ENCODE measurements around the gene OR6V1.
"Not testable (repeated sequence)": the region's sequence is repeated elsewhere in the genome, so short reads cannot be mapped to it uniquely, and the experiment has no call there.

OR6V1 gene

DNA sequence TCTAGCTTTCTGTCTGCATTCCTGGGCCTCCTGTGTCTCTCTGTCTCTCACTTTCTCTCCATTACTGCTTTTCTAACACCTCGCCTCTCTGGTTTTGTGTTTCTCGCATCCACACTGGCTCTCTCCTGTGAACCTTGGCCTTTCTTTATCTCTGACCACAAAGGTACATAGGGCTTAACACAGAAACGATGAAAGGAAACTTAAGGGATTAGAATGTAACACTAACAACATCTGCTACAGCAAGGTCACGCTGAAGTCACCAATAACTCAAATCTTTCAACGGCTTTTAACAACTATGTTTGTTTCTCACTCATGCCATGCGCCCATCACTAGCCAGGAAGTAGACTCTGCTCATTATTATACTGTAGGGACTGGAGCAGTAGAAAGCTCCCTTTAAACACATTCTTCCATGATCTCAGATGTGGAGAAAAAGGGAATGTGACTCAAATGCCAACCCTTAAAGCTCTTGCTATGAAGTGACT is 9.3 kb upstream of the OR6V1 start:
- no peak for DNase-seq (ENCODE audit: low read depth, low spot score)

DNA sequence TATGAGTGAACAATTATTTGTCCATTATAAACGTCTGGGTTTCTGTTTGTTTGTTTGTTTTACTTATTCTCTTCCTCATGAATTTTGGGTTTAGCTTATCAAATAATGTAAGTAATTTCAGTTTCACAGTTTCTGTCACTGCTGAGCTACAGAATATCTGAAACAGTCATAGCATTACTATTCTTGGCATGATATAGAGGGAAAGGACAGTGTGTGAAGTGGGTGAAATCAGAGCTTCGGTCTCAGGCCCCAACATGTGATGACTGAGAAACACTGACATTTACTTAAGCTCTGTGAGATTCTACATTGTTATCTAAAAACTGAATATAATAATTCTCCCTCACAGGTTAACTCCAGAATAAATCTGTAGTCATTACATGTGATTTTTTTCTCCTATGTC is 8.8 kb upstream of the OR6V1 start:
- DNase-seq (ENCODE audit: low read depth, low spot score), result no peak

DNA sequence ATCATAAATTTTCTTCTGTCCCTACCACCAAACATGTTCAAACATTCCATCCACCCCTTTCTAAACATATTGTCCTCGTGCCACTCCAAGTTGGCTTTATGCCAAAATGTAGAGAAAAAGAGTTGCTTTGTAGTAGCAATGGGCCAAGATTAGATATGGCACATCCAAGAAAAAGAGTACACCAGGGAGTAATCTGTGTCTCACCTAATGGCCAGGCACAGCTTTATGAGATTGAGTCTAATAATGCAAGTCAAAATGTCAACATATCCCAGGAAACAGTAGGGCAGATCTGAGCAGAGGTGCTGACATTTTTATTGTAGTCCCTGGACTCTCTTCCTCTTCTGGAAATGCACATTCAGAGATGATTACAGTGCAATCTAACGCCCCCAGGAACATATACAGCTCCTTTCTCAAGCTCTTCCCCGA is 5.7 kb upstream of the OR6V1 start:
- DNase-seq (ENCODE audit: low read depth, low spot score), result no peak

DNA sequence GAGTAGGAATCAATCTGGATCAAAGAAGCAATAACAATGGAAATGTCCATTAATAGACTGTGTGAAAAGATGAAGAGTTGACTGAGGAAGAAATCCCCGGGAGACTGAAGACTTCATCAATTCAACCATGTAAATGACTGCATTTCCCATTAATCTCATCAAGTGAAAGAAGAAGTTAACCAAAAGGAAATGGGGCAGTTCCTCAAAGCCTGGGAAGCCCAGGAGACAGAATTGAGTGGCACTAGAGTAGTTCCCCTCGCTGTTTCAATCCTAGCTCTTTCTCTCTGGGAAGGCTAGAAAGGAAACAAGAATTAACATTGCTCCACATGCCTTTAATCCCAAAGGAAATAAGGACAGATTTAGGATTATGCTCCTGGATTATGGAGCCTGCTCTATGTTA is 4.8 kb upstream of the OR6V1 start:
- no peak for DNase-seq (ENCODE audit: low read depth, low spot score)

DNA sequence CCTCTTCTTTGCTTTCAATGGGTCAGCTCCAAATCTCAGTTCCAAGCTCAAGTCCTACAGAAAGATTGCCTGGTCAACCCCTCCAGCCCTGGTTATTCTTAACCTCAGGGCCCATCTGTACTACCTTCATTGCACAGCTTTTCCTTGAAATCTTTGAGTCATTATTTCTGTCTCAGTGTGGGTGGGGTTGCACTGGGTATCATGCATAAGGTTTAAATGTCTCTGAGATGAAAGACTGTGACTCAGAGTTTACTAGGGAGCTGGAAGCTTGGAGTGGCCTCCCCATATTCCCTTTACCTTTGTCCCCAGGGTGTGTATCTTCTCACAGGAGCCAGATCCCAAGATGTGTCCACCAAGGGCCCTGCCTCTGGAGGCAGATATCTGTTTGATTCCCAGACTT is 3.3 kb upstream of the OR6V1 start:
- no peak for DNase-seq (ENCODE audit: low read depth, low spot score)

DNA sequence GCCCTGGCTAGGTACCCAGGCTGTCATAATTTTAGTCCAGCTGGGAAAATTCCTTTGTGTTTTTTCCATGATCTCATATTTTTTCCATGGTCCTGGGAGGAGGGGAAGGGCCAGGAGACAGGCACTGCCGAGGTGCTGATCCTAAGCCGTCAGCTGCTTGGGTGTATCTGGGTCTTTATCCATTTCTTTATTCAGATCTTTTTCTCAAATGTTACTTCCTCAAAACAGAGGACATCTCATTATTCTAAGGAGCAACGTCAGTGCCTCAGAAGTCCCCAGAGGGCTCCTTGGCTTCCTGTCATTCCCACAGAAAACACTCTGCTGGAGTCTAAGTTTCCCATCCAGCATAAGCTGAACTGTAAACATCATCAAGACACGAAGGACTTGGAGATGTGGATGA is 2.8 kb upstream of the OR6V1 start:
- no peak for DNase-seq (ENCODE audit: low read depth, low spot score)

DNA sequence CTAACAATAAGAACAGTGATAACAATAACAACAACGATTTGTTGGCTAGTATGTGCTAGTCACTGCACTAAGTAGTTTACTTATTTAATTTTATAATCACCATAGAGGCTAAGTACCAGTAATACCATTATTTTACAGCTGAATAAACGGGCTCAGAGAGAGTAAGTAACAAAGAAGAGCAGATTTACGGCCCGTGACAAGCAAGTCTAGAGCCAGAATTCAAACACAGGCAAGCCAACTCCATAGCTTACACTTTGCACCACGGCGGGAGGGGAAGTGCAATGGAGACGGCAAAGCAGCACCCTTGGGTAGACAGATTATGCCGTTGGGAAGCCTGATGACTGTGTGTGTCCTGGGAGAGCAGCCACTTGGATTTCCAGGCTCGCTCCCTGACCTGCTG is 1.2 kb upstream of the OR6V1 start:
- no peak for DNase-seq (ENCODE audit: low read depth, low spot score)

DNA sequence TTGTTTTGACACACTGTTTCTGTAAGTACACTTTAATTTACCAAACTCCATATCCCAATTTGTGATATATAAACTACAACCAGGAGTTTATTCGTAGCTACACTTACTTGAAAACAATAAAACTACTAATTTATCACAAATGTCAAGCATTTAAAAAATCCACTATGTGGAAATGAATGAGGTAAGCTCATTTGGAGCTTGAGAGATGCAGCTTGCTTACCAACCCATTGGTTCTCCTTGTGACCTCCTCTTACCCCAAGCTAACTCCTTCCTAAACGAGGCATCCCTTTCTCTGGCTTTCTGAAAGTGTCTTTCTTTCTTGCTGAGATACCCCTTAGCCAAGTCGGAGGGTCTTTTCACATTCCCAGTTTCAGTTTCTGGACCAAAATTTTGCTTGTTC is 2.5 kb downstream of the OR6V1 start:
- no peak for DNase-seq (ENCODE audit: low read depth, low spot score)

DNA sequence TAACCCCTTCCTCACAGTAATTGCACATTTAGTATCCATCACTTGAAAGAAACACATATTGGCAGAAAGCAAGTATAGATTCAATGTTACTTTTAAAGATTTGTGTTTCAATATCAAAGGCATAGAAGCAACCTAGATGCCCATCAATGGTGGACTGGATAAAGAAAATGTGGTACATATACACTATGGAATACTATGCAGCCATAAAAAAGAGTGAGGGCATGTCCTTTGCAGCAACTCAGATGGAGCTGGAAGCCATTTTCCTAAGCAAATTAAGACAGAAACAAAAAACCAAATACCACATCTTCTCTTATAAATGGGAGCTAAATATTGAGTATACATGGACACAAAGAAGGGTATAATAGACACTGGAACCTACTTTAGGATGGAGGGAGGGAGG is 3.6 kb downstream of the OR6V1 start:
- no peak for DNase-seq (ENCODE audit: low read depth, low spot score)

DNA sequence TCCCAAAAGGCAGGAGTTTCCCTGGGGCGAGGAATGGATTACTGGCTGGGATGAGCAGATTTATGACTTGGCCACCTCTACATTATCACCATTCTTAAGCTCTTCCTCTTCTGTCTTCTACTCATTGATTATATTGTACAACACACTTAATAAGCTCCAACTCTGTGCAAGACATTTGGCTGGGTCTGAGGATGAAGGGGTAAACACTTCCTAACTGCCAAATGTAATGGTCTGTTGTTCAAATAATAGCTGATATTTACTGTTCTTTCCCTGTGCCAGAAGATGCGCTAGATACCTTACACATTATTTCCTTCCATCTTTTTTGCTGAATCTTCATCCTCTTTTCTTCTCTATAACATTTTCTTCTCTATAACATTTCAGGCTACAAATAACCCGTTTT is 11.6 kb downstream of the OR6V1 start:
- no peak for DNase-seq (ENCODE audit: low read depth, low spot score)

DNA sequence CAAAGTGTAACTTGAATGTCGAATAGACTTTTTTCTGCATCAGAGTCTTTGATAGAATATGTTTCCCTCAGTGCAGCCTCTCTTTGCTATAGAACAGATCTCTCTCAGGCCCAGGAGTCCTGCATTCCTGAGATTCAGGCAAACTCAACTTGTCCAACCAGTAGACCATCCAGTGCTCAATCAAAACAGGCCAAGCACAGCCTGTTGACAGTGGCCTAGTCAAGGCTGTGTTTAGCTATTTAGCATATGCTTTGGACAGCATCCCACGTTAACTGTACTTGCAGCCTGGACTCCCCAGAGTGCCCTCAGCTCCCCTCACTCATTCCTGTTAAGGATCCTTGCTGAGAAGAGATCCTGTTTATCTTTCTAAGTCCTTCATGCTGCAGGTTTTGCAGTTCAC is 16.3 kb downstream of the OR6V1 start:
- DNase-seq (ENCODE audit: low read depth, low spot score), result no peak

DNA sequence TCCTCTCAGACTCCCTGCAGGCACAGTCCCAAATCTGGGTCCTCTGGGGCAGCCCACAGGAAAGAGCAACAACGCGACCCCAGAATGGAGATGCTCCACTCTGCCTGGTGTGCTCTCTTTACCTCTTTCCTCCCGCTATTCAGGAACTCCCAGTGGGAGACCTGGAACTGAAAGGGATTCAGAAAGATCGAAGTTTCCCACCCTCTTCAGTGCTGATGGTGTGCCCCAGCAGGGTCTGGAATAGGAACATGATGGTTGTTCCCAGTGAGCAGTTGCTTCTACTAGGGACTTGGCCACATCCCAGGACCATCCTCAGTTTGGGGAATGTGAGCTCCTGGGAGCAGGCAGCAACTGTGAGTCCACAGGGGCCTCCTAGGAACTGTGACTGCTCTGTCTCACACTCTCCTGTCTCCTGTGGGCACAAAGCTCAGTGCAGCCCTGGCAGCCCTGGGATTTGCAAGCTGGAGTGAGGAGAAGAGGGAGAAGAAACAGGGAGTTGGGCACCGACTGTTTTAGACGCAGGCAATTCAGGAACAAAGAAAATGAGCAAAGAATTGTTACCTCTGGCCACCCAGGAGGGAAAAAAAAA is 17.9 kb downstream of the OR6V1 start:
- DNase-seq (ENCODE audit: low read depth, low spot score), result no peak

DNA sequence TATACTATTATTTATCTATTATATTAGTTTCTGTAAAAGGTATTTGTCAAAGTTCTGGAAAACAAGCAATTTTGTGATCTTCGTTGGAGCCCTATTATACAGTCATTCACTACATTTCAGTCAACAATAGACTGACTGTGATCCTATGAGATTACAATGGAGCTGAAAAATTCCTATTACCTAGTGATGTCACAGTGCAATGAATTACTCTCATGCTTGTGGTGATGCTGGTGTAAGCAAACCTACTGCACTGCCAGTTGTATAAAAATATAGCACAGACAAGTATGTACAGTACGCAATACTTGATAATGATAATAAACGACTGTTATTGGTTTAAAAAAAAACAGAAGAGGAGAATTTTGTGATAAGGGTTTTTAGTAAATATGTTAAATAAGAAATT is 21.4 kb downstream of the OR6V1 start:
- DNase-seq (ENCODE audit: low read depth, low spot score), result no peak

DNA sequence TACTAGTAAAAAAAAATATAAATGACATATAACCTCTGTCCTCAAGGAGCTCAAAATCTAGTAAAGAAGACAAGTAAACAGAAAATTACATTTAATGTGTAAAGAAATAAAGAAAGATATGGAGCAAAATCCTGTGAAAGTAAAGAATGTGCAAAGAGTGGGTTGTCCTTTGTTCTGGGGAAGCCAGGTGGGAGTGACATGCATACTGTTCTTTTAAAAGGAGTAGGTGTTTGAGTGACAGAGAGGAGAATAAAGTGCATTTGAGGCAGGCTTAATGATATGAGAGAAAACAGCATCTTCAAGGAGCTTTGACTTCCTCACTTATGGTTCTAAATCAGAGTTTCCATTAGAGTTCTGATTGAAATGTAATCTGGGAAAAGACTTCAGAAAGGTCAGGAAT is 22.0 kb downstream of the OR6V1 start:
- DNase-seq (ENCODE audit: low read depth, low spot score), result no peak

DNA sequence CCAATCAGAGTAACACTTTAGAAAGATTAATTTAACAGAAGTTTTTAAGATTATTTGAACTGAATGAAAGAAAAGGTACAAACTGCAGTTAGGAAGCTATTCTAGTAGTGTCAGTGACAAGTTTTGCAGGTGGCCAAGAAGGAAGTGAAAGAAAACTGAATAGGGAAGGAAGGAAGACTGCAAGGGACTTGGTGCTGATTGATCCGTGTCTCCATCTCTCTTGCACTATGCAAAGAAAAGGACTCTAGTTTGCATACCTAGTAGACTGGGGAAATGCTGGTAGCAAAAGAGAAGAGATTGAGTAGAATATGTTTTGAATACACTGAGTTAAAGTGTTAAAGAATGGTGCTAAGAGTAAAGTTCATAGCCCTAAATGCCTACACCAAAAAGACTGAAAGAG is 33.0 kb downstream of the OR6V1 start:
- DNase-seq (ENCODE audit: low read depth, low spot score), result no peak

DNA sequence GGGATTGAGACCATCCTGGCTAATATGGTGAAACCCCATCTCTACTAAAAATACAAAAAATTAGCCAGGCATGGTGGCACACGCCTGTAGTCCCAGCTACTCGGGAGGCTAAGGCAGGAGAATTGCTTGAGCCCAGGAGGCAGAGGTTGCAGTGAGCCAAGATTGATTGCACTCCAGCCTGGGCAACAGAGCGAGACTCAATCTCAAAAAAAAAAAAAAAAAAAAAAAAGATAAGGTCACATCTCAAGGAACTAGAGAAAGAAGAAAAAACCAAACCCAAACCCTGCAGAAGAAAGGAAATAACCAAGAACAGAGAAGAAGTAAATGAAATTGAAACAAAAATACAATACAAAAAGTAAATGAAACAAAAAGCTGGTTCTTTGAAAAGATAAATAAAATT is 33.5 kb downstream of the OR6V1 start:
- not testable (repeated sequence) for DNase-seq (ENCODE audit: low read depth, low spot score)

DNA sequence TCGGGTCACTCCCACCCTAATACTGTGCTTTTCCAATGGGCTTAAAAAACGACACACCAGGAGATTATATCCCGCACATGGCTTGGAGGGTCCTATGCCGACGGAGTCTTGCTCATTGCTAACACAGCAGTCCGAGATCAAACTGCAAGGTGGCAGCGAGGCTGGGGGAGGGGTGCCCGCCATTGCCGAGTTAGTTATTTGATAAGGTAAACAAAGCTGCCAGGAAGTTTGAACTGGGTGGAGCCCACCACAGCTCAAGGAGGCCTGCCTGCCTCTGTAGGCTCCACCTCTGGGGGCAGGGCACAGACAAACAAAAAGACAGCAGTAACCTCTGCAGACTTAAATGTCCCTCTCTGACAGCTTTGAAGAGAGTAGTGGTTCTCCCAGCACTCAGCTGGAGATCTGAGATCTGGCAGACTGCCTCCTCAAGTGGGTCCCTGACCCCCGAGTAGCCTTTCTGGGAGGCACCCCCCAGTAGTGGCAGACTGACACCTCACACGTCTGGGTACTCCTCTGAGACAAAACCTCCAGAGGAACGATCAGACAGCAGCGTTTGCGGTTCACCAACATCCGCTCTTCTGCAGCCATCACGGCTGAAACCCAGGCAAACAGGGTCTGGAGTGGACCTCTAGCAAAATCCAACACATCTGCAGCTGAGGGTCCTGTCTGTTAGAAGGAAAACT is 36.5 kb downstream of the OR6V1 start:
- not testable (repeated sequence) for DNase-seq (ENCODE audit: low read depth, low spot score)

DNA sequence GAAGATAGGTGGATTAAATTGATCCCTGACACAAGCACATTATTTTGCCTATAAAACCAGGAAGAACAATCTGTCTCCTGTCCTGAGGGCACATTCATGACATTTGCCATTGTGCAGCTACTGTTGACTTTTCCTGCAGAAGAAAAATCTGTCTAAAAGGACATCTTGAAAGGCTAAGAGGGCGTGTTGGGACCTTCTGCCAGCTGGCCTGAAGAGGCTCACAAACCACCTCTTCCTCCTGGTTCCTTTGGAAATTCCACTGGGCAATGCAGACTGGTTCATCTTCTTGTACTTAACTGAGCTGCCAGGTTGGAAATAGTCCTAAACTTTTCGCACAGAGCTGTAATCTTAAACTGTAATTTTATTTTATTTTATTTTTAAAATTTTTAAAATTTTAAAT is 44.0 kb downstream of the OR6V1 start:
- DNase-seq (ENCODE audit: low read depth, low spot score), result no peak

DNA sequence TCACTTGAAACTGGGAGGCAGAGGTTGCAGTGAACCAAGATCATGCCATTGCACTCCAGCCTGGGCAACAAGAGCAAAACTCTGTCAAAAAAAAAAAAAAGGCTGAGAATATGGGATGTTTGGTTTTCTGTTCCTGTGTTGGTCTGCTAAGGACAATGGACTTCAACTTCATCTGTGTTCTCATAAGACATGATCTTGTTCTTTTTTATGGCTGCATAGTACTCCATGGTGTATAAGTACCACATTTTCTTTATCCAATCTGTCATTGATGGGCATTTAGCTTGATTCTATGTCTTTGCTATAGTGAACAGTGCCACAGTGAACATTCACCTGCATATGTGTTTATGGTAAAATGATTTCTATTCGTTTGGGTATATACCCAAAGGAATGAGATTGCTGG is 47.4 kb downstream of the OR6V1 start:
- not testable (repeated sequence) for DNase-seq (ENCODE audit: low read depth, low spot score)
